ENCODE data around the gene CYTH4.

DNA sequence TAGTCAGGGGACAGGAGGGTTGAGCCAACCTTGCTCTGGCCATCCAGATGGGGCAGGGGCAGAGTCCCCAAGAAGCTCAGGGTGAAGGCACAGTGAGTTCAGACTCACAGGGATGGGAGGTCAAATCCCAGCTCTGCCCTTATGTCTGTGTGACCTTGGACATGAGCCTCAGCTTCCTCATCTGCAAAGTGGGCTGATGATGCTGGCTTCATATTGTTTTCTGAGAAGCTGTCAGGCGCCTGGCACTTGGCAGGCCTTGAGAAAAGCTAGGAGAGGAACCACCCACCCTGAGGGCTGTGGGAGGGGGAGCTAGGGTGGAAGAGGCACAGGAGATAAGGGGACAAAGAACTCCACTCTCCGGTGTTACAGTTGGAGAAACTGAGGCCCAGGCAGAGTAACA, 23.6 kb downstream of the CYTH4 start:
- no peak for TF ChIP-seq POLR2A (IDR thresholded peaks at IDR 0.05)
- TF ChIP-seq, protein P1, sequence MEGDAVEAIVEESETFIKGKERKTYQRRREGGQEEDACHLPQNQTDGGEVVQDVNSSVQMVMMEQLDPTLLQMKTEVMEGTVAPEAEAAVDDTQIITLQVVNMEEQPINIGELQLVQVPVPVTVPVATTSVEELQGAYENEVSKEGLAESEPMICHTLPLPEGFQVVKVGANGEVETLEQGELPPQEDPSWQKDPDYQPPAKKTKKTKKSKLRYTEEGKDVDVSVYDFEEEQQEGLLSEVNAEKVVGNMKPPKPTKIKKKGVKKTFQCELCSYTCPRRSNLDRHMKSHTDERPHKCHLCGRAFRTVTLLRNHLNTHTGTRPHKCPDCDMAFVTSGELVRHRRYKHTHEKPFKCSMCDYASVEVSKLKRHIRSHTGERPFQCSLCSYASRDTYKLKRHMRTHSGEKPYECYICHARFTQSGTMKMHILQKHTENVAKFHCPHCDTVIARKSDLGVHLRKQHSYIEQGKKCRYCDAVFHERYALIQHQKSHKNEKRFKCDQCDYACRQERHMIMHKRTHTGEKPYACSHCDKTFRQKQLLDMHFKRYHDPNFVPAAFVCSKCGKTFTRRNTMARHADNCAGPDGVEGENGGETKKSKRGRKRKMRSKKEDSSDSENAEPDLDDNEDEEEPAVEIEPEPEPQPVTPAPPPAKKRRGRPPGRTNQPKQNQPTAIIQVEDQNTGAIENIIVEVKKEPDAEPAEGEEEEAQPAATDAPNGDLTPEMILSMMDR (IDR thresholded peaks at IDR 0.05): no peak
